ENCODE data around the gene OR6C70.
"Not testable (repeated sequence)": the region's sequence is repeated elsewhere in the genome, so short reads cannot be mapped to it uniquely, and the experiment has no call there.

OR6C70 gene

DNA sequence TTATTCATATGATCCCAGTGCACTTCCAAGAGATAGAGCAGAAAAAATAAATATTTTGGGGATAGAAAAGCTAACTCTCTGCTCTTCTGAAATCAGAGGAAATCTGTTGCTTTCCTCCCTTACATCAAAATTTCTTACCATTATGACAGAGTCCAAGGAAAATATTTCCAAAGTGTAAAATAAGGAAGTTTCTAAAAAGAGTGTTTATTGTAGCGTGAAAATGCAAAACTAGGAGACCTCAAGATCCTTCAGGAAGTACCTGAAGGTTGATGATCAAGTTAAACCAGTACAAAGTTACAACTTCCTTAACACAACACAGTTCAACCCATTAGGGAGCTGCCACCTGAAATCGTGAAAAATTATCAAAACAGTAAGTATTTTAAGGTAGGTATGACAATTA, 26.2 kb downstream of the OR6C70 start, which contains the start of gene OR6C2:
Gene OR6C2, plus strand, starts transcription at position 301 of the 400 bp plus-strand sequence. CDS start 8,138 bp downstream, outside the sequence.
- Histone ChIP-seq H3K27me3 (ENCODE audit: insufficient read depth, poor library complexity, severe bottlenecking) (no peaks in the 10 kb centered on the region), H3K27ac (replicated peaks) (no peak within 1 kb of the TSS), H3K4me3 (replicated peaks; ENCODE audit: insufficient read depth, low read length) (no peak within 1 kb of the TSS)
- TF ChIP-seq SPI1 (IDR thresholded peaks at IDR 0.05; ENCODE audit: borderline replicate concordance, low read depth) (no peak), POLR2AphosphoS5 (IDR thresholded peaks at IDR 0.05; ENCODE audit: low read depth) (no peak), GABPA (IDR thresholded peaks at IDR 0.05; ENCODE audit: low read depth) (no peak)
- TF ChIP-seq, protein P1, sequence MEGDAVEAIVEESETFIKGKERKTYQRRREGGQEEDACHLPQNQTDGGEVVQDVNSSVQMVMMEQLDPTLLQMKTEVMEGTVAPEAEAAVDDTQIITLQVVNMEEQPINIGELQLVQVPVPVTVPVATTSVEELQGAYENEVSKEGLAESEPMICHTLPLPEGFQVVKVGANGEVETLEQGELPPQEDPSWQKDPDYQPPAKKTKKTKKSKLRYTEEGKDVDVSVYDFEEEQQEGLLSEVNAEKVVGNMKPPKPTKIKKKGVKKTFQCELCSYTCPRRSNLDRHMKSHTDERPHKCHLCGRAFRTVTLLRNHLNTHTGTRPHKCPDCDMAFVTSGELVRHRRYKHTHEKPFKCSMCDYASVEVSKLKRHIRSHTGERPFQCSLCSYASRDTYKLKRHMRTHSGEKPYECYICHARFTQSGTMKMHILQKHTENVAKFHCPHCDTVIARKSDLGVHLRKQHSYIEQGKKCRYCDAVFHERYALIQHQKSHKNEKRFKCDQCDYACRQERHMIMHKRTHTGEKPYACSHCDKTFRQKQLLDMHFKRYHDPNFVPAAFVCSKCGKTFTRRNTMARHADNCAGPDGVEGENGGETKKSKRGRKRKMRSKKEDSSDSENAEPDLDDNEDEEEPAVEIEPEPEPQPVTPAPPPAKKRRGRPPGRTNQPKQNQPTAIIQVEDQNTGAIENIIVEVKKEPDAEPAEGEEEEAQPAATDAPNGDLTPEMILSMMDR (IDR thresholded peaks at IDR 0.05; ENCODE audit: insufficient read depth, low read length) = no peak
- TF ChIP-seq, protein P2, sequence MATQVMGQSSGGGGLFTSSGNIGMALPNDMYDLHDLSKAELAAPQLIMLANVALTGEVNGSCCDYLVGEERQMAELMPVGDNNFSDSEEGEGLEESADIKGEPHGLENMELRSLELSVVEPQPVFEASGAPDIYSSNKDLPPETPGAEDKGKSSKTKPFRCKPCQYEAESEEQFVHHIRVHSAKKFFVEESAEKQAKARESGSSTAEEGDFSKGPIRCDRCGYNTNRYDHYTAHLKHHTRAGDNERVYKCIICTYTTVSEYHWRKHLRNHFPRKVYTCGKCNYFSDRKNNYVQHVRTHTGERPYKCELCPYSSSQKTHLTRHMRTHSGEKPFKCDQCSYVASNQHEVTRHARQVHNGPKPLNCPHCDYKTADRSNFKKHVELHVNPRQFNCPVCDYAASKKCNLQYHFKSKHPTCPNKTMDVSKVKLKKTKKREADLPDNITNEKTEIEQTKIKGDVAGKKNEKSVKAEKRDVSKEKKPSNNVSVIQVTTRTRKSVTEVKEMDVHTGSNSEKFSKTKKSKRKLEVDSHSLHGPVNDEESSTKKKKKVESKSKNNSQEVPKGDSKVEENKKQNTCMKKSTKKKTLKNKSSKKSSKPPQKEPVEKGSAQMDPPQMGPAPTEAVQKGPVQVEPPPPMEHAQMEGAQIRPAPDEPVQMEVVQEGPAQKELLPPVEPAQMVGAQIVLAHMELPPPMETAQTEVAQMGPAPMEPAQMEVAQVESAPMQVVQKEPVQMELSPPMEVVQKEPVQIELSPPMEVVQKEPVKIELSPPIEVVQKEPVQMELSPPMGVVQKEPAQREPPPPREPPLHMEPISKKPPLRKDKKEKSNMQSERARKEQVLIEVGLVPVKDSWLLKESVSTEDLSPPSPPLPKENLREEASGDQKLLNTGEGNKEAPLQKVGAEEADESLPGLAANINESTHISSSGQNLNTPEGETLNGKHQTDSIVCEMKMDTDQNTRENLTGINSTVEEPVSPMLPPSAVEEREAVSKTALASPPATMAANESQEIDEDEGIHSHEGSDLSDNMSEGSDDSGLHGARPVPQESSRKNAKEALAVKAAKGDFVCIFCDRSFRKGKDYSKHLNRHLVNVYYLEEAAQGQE (IDR thresholded peaks at IDR 0.05; ENCODE audit: insufficient replicate concordance, low read depth) = no peak
- no peak for DNase-seq (ENCODE audit: low read depth in 1 of 2, low spot score in 1 of 2)

DNA sequence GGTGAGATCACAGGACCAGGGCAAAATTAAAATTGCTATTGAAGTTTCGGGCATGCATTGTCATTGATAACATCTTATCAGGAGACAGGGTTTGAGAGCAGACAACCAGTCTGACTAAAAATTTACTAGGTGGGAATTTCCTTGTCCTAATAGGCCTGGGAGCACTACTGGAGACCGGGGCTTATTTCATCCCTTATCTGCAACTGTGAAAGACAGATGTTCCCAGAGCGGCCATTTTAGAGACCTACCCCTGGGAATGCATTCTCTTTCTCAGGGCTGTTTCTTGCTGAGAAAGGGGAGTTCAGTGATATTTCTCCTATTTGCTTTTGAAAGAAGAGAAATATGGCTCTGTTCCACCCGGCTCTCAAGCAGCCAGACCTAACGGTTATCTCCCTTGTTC, 28.7 kb downstream of the OR6C70 start:
- not testable (repeated sequence) for H3K27me3 ChIP-seq (ENCODE audit: insufficient read depth, poor library complexity, severe bottlenecking); DNase-seq (ENCODE audit: low read depth in 1 of 2, low spot score in 1 of 2); H3K27ac ChIP-seq (replicated peaks); H3K4me3 ChIP-seq (replicated peaks; ENCODE audit: insufficient read depth, low read length)

DNA sequence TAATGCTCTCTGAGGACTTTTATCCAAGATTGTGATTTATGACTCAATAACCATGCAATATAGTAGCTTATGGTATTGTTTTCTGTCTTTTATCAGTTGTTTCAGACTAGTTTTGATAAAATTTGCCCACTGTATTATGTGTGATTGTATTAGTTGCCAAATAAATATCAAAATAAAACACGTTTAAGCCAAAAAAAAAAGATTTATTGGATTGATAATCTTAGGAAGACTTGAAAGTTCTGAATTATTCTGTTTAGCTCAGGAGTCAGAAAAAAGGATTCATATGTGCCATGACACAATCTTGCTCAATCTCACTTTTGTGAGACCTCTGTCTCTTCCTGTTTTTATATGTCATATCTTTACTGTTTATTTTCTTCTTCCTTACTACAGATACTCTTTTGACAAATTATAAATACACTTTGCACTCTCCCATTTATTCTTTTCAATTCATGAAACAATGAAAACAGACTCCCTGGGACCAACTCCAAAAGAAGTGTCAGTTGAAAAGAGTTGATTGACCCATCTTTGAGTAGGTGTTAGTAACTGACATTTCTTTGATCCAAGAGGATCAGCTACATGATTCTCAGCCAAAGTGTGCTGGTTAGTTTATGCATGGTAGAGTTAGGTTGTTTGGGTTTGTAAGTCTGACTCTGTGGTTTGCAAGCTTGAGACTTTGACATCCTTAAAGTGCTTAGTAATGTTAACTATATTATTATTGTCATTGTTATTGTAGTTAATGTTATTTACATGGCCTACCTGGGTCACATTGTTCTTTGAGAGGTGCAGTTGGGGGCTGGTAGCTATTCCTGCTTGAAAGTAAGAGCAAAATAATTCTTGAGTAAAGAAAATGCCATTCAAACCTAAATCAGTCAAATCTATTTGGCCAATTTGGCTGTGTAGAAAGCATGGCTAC, 41.4 kb downstream of the OR6C70 start:
- no peak for DNase-seq (ENCODE audit: low read depth in 1 of 2, low spot score in 1 of 2)
- Histone ChIP-seq H3K27me3 (ENCODE audit: insufficient read depth, poor library complexity, severe bottlenecking) (no peaks in the 10 kb centered on the region), H3K4me3 (replicated peaks; ENCODE audit: insufficient read depth, low read length) (no peak overlapping the region), H3K27ac (replicated peaks) (no peak overlapping the region)
- TF ChIP-seq SPI1 (IDR thresholded peaks at IDR 0.05; ENCODE audit: borderline replicate concordance, low read depth) (peak; percentile 39), GABPA (IDR thresholded peaks at IDR 0.05; ENCODE audit: low read depth) (no peak), POLR2AphosphoS5 (IDR thresholded peaks at IDR 0.05; ENCODE audit: low read depth) (no peak)
- TF ChIP-seq, protein P2 (IDR thresholded peaks at IDR 0.05; ENCODE audit: insufficient replicate concordance, low read depth) = no peak

DNA sequence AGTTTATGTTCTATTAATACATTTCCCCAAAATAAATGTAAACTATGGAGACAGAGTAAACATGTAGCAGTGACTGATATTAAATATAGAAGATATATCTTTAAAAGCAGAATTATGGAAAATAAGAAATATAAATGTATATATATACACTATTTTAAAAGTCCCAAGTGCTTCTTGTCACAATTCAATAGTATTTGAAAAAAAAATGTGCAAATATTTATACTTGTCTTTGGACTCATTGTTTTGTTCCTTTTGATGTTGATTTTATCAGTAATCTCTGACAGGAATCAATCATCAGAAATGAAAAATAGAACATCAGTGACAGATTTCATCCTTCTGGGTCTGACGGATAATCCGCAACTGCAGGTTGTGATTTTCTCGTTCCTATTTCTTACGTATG, 44.0 kb downstream of the OR6C70 start, which contains the start of gene OR6C76:
Gene OR6C76, plus strand, starts transcription at position 301 of the 400 bp plus-strand sequence. Its CDS starts 0 bp downstream, at position 301.
- no peak for DNase-seq (ENCODE audit: low read depth in 1 of 2, low spot score in 1 of 2)
- Histone ChIP-seq H3K27ac (replicated peaks) (no peak within 1 kb of the TSS), H3K4me3 (replicated peaks; ENCODE audit: insufficient read depth, low read length) (no peak within 1 kb of the TSS), H3K27me3 (ENCODE audit: insufficient read depth, poor library complexity, severe bottlenecking) (no peaks in the 10 kb centered on the region)
- TF ChIP-seq GABPA (IDR thresholded peaks at IDR 0.05; ENCODE audit: low read depth) (no peak), POLR2AphosphoS5 (IDR thresholded peaks at IDR 0.05; ENCODE audit: low read depth) (no peak), SPI1 (IDR thresholded peaks at IDR 0.05; ENCODE audit: borderline replicate concordance, low read depth) (no peak)
- TF ChIP-seq, protein P2 (IDR thresholded peaks at IDR 0.05; ENCODE audit: insufficient replicate concordance, low read depth) = no peak
- TF ChIP-seq, protein P1 (IDR thresholded peaks at IDR 0.05; ENCODE audit: insufficient read depth, low read length) = no peak

All from HL-60 (cell line).